DMS153 treated with DMSO at 0.1 percent for 48 hours (cell line): ENCODE results near the gene CNBD2.
"Not testable (repeated sequence)": the region's sequence is repeated elsewhere in the genome, so short reads cannot be mapped to it uniquely, and the experiment has no call there.

Experiments
- DNase-seq: peaks from one replicate; lab custom pipeline; 2025; ENCODE audit not compliant: unreplicated experiment; lab: John Stamatoyannopoulos, UW

CNBD2 gene

GRCh38 chr20:35967979-35968640 lies at the start of gene CNBD2:
Gene CNBD2 (plus strand): TSS chr20:35968590. CDS start chr20:35968763, 173 bp downstream.
- no peak for DNase-seq

GRCh38 chr20:35920523-35920922 lies 47.9 kb upstream of the CNBD2 start:
- DNase-seq = no peak

GRCh38 chr20:35929301-35929700 lies 39.1 kb upstream of the CNBD2 start:
- DNase-seq = no peak

DNA sequence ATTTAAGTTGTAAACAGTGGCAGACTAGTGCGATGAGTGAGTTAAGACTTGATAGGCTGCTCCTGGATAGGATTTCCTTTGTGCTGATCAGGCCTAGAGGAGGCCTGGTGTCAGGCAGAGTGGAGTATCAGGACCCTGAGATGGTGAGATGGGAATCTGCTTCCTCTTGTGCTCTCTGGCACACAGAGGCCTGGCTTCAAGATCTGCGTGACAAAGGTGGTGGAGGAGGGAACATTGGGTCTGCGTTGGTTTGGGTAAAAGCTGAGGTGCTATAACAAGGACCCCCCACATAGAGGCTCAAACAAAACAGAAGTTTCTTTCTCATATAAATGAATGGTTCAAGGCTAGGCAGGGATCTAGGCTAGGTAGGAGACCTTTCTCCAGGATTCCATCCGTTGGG lies 34.3 kb upstream of the CNBD2 start:
- no peak for DNase-seq

DNA sequence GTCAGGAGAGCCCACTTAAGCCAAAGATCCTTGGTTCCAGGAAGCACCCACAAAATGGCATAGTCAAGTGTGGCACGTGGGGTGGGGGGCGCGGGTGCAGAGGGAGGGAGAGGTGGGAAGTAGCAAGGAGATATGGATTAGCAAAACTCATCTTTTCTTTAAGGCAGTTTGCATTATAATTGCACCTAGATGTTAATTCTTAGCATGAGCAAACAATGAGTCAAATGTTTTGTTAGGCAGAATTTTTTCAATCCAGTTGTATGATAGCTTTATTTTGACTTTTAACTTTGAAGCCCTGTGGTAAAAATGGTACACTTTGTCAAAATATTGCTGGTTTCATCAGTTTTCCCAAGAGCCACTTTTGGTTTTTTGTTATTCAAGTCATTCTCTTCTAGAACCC lies 29.1 kb upstream of the CNBD2 start:
- DNase-seq = no peak

DNA sequence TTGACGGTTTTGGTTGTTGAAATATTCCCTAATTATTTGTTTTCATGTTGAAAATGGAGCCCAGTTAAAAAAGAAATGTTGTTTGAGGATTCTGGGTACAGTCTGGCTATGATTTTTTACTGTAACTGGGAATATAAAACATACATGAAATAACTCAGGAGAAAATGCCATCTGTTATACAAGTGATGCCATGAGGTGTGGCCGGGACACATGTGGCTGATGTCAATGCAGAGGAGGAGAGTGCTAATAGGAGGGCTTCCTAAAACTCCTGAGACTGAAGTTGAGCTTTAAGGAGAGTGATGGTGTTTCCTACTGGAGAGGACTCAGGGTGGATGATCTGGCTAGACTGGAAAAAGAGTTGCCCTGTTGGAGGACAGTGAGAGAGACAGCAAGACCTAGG lies 26.8 kb upstream of the CNBD2 start:
- no peak for DNase-seq

GRCh38 chr20:35942243-35942642 lies 26.1 kb upstream of the CNBD2 start:
- DNase-seq = no peak

DNA sequence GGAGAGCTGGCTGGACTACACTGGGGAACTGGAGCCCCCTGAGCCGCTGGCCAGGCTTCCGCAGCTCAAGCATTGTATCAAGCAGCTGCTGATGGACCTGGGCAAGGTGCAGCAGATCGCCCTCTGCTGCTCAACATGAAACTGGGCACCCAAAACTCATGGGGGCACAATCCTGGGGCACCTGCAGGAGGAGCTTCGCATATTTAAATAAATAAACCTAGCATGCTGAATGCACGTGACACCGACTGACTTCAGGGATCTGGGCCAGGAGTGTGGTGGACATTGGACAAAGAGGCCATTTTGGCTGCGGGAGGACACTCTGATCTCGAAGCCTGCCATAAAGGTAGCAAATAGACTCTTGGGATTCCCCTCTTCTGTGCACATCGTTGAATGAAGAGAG lies 20.9 kb upstream of the CNBD2 start:
- DNase-seq = no peak

DNA sequence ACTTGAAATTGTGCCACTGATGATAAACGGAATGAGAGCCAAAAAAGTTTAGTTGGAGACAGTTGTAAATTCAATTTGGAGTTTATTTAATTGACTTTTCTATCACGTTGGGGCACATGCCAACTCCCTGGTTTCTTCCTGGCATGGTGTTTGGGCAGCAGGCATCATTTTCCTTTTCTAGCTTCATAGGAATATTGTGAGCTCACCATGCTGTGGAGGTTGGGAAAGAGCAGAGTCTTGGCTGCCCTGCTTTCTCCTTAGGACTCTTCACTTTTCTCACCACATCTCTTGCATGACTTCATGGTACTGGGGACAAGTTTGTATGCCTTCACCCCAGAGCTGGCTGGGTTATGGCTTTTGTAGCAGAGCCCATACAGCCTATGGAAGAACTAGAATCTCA lies 20.5 kb upstream of the CNBD2 start:
- no peak for DNase-seq

DNA sequence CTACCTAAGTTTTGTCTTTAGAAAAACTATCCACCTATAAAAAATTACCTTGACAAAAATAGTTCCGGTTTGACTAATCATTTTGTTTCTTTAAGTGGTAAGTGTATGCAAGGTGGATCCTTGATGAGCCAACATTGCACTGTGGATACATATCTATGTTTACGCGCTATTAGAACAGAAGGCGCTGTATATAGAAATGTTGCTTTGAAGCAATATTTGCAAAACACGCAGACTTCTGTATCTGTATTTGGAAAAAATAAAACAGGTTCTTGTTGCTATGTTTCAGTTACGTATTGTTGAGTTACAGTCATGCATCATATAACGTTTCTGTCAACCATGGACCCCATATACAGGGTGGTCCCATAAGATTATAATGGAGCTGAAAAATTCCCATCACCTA lies 18.3 kb upstream of the CNBD2 start:
- no peak for DNase-seq

- not testable (repeated sequence) for DNase-seq
Observed at GRCh38 chr20:35952080-35952479, 16.3 kb upstream of the CNBD2 start.

DNA sequence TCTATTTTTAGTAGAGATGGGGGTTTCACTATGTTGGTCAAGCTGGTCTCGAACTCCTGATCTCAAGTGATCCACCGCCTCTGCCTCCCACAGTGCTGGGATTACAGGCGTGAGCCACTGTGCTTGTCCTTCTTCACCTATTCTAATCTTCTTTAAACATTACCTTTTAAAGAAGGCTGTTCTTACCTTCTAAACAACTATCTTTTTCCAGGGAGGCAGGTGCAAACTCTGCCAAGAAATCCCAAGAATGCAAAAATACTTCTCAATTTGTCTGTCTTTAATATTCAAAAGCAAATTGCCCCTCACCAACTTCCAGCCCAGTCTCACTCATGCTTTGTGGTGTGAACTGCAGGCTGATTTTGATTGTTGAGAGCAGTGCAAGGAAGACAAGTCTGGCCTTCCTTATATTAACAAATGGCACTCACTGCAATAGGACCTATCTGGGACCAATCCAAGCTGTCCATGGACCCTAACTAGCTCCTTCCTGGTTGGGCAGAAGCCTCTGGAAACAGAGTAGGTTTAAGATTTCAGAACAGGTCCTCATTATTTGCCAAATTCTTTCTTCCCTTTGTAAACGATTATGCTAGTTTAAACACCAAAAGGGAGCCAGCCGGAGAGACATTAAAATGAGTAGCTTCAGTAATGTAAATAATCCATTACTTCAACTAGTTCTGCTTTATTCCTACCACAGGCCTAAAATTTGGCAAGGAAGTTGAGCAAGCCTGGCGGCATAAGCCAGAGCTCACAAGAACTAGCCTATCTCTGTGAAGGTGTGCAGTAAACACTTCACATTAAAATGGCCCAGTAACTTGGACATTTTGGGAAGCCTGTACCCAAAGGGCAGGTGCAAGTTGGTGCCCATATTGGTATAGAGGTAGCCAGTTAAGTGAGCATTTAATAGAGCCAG lies 15.7 kb upstream of the CNBD2 start:
- DNase-seq = no peak

- DNase-seq = no peak
Observed at GRCh38 chr20:35953387-35954199, 14.8 kb upstream of the CNBD2 start.

DNA sequence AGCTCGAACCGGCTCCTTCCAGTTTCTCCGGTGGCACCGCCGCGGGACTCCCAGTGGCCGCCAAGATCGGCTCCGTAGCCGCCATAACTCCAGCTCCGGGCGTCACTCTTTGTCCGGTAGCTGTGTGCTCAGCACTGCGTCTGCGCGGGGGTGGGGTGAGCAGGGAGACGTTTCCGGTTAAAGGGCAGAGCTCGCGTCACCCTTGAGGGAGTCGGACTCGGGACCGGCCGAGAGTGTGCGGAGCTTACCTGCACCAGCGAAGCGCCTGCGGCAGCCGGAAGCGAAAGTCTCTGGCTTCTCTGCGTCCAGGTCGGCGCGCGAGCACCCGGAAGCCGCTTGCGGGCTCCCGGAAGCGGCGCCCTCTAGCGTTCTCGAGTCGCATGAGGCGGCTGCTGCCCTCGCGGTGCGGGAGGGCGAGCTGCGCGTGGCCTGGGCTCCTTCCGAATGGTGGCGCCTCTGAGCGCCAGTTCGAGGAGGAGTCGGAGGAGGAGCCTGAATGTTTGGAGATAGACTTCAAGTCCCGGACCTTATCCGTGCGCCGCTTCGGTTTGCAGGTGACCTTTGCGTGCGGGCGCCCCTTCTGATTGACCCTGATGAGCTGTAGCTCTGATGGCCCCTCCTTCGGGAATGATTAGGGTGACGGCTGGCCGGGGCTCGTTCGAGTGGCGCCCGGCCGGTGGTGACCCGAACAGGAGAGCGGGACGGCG lies 14.0 kb upstream of the CNBD2 start, which contains the start of gene SCAND1:
SCAND1 (minus strand) TSS at position 303 of the 707 bp plus-strand sequence; CDS start at position 85, 218 bp downstream.
- DNase-seq = peak; percentile 88

DNA sequence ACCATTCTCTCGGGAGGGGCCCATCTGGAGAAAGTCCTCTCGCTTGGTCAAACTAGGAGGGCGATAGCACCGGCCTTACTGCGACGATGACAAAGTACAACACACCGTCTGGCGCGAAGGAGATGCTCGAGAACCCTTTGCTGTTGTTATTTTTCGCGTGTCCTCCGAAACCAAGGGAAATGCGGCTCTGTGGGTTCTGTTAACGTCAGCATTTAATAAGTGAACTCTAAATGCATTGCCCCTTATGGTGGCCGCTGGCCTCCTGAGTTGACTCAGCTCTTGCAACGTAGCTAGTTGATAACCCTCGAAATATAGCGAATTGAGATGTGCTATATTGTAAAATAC lies 13.5 kb upstream of the CNBD2 start:
- DNase-seq = no peak

DNA sequence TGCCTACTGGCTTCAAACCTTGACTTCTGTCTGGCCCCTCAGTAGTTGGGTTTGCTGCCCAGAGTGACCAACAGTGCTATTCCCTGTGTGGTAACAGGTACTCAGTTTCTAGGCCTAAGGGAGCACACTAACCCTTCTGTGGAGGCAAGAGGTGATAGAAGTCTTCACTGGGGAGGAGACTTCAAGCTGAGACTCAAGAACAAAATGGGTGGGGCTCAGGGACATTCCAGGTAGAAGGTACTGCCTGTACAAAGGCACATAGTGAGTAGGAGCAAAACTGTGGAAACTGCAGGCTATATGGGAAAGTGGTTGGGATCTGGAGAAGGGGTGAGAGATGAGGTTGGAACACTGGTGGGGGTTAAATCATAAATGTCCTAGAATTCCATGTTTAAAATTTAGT lies 11.8 kb upstream of the CNBD2 start:
- DNase-seq = no peak

DNA sequence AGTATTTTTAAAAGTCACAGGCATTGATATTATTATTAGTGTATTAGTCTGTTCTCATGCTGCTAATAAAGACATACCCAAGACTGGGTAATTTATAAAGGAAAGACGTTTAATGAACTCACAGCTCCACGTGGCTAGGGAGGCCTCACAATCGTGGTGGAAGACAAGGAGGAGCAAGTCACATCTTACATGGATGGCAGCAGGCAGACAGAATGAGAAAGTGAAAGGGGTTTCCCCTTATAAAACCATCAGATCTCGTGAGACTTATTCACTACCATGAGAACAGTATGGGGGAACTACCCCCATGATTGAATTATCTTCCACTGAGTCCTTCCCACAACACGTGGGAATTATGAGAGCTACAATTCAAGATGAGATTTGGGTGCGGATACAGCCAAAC lies 9.1 kb upstream of the CNBD2 start:
- not testable (repeated sequence) for DNase-seq

GRCh38 chr20:35963878-35964277 lies 4.5 kb upstream of the CNBD2 start:
- DNase-seq = no peak

DNA sequence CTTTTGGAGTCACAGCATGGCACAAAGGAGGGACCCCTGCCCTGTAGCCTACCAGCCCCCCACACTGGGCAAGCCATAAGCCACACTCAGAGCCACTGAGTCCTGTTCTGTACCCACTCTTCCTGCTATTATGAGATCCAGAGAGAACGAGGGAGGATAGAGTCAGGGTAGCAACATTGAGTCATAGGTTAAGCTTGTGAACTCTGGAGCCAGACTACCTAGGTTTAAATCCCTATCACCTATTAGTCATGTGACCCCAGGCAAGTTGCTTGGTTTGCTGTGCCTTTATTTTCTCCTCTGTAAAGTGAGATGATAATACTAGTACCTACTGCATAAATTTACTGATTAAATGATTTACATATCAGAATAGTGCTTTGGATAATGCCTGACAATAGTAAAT lies 540 bp downstream of the CNBD2 start:
- no peak for DNase-seq

DNA sequence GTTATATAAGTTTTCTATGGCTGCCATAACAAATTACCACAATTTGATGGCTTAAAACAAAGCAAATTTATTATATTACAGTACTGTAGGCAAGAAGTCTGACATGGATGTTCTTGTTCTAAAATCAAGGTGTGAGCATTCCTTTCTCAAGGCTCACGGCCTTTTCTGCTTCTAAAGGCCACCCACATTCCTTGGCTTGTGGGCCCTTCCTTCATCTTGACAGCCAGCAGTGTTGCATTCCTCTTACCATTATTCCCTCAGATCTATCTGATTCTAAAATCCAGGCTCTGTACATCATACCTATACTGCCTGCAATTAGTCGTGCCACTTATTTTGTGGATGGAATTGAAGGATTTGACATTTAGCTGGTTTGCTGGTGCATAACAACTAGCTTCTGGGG lies 3.6 kb downstream of the CNBD2 start:
- no peak for DNase-seq

GRCh38 chr20:35972462-35972861 lies 4.1 kb downstream of the CNBD2 start:
- no peak for DNase-seq
